ENCODE measurements around the gene HTN1.

DNA sequence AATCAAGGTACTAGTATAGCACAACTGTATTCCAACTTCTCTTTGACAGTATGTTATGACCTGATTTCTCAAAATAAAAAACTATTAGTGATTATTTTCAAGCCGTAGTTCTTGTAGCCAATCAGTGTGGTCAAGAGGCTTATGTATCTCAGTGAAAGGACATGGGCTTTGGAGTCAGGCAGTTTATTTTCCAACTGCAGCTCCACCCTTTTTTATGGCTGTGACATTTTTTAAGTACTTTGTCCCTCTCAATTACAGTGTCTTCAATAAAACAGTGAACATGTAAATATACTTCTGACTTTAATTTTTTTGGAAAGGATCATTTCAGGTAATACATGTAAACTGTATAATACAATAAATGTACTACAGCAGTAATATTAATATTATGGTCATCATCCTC, 30.0 kb downstream of the HTN1 start:
- TF ChIP-seq, protein P1, sequence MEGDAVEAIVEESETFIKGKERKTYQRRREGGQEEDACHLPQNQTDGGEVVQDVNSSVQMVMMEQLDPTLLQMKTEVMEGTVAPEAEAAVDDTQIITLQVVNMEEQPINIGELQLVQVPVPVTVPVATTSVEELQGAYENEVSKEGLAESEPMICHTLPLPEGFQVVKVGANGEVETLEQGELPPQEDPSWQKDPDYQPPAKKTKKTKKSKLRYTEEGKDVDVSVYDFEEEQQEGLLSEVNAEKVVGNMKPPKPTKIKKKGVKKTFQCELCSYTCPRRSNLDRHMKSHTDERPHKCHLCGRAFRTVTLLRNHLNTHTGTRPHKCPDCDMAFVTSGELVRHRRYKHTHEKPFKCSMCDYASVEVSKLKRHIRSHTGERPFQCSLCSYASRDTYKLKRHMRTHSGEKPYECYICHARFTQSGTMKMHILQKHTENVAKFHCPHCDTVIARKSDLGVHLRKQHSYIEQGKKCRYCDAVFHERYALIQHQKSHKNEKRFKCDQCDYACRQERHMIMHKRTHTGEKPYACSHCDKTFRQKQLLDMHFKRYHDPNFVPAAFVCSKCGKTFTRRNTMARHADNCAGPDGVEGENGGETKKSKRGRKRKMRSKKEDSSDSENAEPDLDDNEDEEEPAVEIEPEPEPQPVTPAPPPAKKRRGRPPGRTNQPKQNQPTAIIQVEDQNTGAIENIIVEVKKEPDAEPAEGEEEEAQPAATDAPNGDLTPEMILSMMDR (conservative IDR thresholded peaks at IDR 0.05; ENCODE audit: low read length) = no peak
- TF ChIP-seq EZH2phosphoT487 (IDR thresholded peaks at IDR 0.05; ENCODE audit: borderline replicate concordance) = no peak
